Measurements from ENCODE around the gene RPRD1A. TPM values are rescaled to one million over a fixed set of nuclear protein-coding genes. Genes with fewer than 3 reads are reported as not detected.

Gene RPRD1A
- total RNA-seq, 1 experiment from 2014 or later: 65.1 TPM

GRCh38 chr18:35953688-35954087 lies 113.7 kb downstream of the RPRD1A start:
- no peaks in the 10 kb centered on the region for H3K27me3 ChIP-seq (replicated peaks; ENCODE audit: insufficient read depth, low read depth, low read length, poor library complexity)
- no peak for DNase-seq (ENCODE audit: low spot score)
- POLR2A ChIA-PET (ENCODE audit: low non-redundant PET): no interaction called here
- H3K27ac ChIP-seq (ENCODE audit: low read depth, low read length, poor library complexity, severe bottlenecking): no peak overlapping the region
- no peak overlapping the region for H3K4me3 ChIP-seq (ENCODE audit: low read depth, low read length, poor library complexity, severe bottlenecking)
- BruUV-seq (replicated peaks): no TSS peak
- no peak for TF ChIP-seq EZH2 (IDR thresholded peaks at IDR 0.05; ENCODE audit: borderline replicate concordance, low read depth, low read length, poor library complexity, severe bottlenecking)
- TF ChIP-seq CTCF (conservative IDR thresholded peaks at IDR 0.05; ENCODE audit: low read depth, low read length): no peak
- CTCF ChIA-PET: no interaction called here
- no peaks in the 10 kb centered on the region for H3K4me1 ChIP-seq (ENCODE audit: insufficient read depth, low read length, poor library complexity, severe bottlenecking)
- H3K36me3 ChIP-seq (ENCODE audit: insufficient read depth, low read length, poor library complexity, severe bottlenecking): no peaks in the 10 kb centered on the region
- no peaks in the 10 kb centered on the region for H3K9me3 ChIP-seq (ENCODE audit: low read depth, low read length, poor library complexity, severe bottlenecking)
- intact Hi-C loops (cut with micrococcal nuclease; ENCODE audit: unreplicated experiment): loop anchor here (10.0 kb wide), 1 partner anchor 549 kb away; no protein-coding TSS in a partner anchor

GRCh38 chr18:35950628-35950982 lies 116.8 kb downstream of the RPRD1A start:
- CTCF ChIA-PET: no interaction called here
- Histone ChIP-seq H3K9me3 (ENCODE audit: low read depth, low read length, poor library complexity, severe bottlenecking) (no peaks in the 10 kb centered on the region), H3K4me1 (ENCODE audit: insufficient read depth, low read length, poor library complexity, severe bottlenecking) (no peaks in the 10 kb centered on the region), H3K36me3 (ENCODE audit: insufficient read depth, low read length, poor library complexity, severe bottlenecking) (no peaks in the 10 kb centered on the region), H3K27me3 (replicated peaks; ENCODE audit: insufficient read depth, low read depth, low read length, poor library complexity) (no peaks in the 10 kb centered on the region), H3K27ac (ENCODE audit: low read depth, low read length, poor library complexity, severe bottlenecking) (no peak overlapping the region), H3K4me3 (ENCODE audit: low read depth, low read length, poor library complexity, severe bottlenecking) (peak overlapping the region; percentile 41)
- no peak for TF ChIP-seq EZH2 (IDR thresholded peaks at IDR 0.05; ENCODE audit: borderline replicate concordance, low read depth, low read length, poor library complexity, severe bottlenecking)
- TF ChIP-seq CTCF (conservative IDR thresholded peaks at IDR 0.05; ENCODE audit: low read depth, low read length): 0 out of 2 replicates have a peak, but pooled peaks have one; percentile 1
- POLR2A ChIA-PET (ENCODE audit: low non-redundant PET): no interaction called here
- no peak for DNase-seq (ENCODE audit: low spot score)
- no TSS peak for BruUV-seq (replicated peaks)
- intact Hi-C loops (cut with micrococcal nuclease; ENCODE audit: unreplicated experiment): loop anchor here (1.0 to 10.0 kb wide), 2 partner anchors 194 to 546 kb away; no protein-coding TSS in a partner anchor

- DNase-seq (ENCODE audit: low spot score): peak; percentile 77
- peak; percentile 86 for TF ChIP-seq CTCF (conservative IDR thresholded peaks at IDR 0.05; ENCODE audit: low read depth, low read length)
- TF ChIP-seq EZH2 (IDR thresholded peaks at IDR 0.05; ENCODE audit: borderline replicate concordance, low read depth, low read length, poor library complexity, severe bottlenecking): no peak
- Histone ChIP-seq H3K4me3 (ENCODE audit: low read depth, low read length, poor library complexity, severe bottlenecking) (peak overlapping the region; percentile 41), H3K36me3 (ENCODE audit: insufficient read depth, low read length, poor library complexity, severe bottlenecking) (no peaks in the 10 kb centered on the region), H3K4me1 (ENCODE audit: insufficient read depth, low read length, poor library complexity, severe bottlenecking) (no peaks in the 10 kb centered on the region), H3K27me3 (replicated peaks; ENCODE audit: insufficient read depth, low read depth, low read length, poor library complexity) (no peaks in the 10 kb centered on the region), H3K9me3 (ENCODE audit: low read depth, low read length, poor library complexity, severe bottlenecking) (no peaks in the 10 kb centered on the region), H3K27ac (ENCODE audit: low read depth, low read length, poor library complexity, severe bottlenecking) (no peak overlapping the region)
- BruUV-seq (replicated peaks): no TSS peak
- POLR2A ChIA-PET (ENCODE audit: low non-redundant PET): no interaction called here
- intact Hi-C loops (cut with micrococcal nuclease; ENCODE audit: unreplicated experiment): loop anchor here (1.0 to 10.0 kb wide), 2 partner anchors 194 to 545 kb away; no protein-coding TSS in a partner anchor
- CTCF ChIA-PET: no interaction called here
Measured at GRCh38 chr18:35949903-35950627, 117.3 kb downstream of the RPRD1A start.

Measured in A673 (cell line).